NCI-H226 (cell line): ENCODE data around the gene GMDS.

Experiments
- DNase-seq: peaks from one replicate; pipeline ENCODE4 v3.0.0-alpha.2; 2015

GMDS gene

GRCh38 chr6:1820714-1821113, 424.7 kb downstream of the GMDS start:
- DNase-seq = no peak

- peak; percentile 29 for DNase-seq
Observed at GRCh38 chr6:1820165-1820564, 425.2 kb downstream of the GMDS start.

GRCh38 chr6:1819007-1819406, 426.4 kb downstream of the GMDS start:
- no peak for DNase-seq

GRCh38 chr6:1817033-1817761, 428.2 kb downstream of the GMDS start:
- DNase-seq = no peak

GRCh38 chr6:1815827-1816452, 429.5 kb downstream of the GMDS start:
- DNase-seq = no peak

- no peak for DNase-seq
Observed at GRCh38 chr6:1814279-1814678, 431.1 kb downstream of the GMDS start.

GRCh38 chr6:1812487-1812886, 432.9 kb downstream of the GMDS start:
- DNase-seq = no peak

GRCh38 chr6:1812034-1812433, 433.4 kb downstream of the GMDS start:
- DNase-seq = no peak

- no peak for DNase-seq
Observed at GRCh38 chr6:1810880-1811279, 434.5 kb downstream of the GMDS start.

- no peak for DNase-seq
Observed at GRCh38 chr6:1809291-1809988, 436.0 kb downstream of the GMDS start.

GRCh38 chr6:1806935-1807334, 438.5 kb downstream of the GMDS start:
- no peak for DNase-seq

- no peak for DNase-seq
Observed at GRCh38 chr6:1802491-1803395, 442.7 kb downstream of the GMDS start.

- DNase-seq = no peak
Observed at GRCh38 chr6:1801401-1801800, 444.0 kb downstream of the GMDS start.

GRCh38 chr6:1800845-1801244, 444.6 kb downstream of the GMDS start:
- no peak for DNase-seq

- DNase-seq = no peak
Observed at GRCh38 chr6:1798965-1799325, 446.5 kb downstream of the GMDS start.

- no peak for DNase-seq
Observed at GRCh38 chr6:1798303-1798964, 447.0 kb downstream of the GMDS start.

- DNase-seq = no peak
Observed at GRCh38 chr6:1797801-1798200, 447.6 kb downstream of the GMDS start.

- no peak for DNase-seq
Observed at GRCh38 chr6:1796706-1797529, 448.5 kb downstream of the GMDS start.

- DNase-seq = no peak
Observed at GRCh38 chr6:1795910-1796309, 449.5 kb downstream of the GMDS start.

- peak; percentile 38 for DNase-seq
Observed at GRCh38 chr6:1792989-1793388, 452.4 kb downstream of the GMDS start.

GRCh38 chr6:1790684-1791083, 454.7 kb downstream of the GMDS start:
- DNase-seq = no peak

- peak; percentile 89 for DNase-seq
Observed at GRCh38 chr6:1789092-1789491, 456.3 kb downstream of the GMDS start.
